SU-DHL-6 (cell line): ENCODE data around the gene GOLGB1.

Source experiments
- CTCF ChIP-seq: fragments of 200-600 bp; sonication (generic); IDR thresholded peaks from one replicate; pipeline ENCODE4 v1.5.1; 2017; ENCODE audit warnings: antibody characterized with exemption, mild to moderate bottlenecking, low read length, moderate library complexity; ENCODE audit not compliant: insufficient read depth, poor library complexity, severe bottlenecking
- EZH2phosphoT487 ChIP-seq: fragments of 200-600 bp; sonication (generic), shearing (Covaris generic); conservative IDR thresholded peaks from 2 replicates; pipeline ENCODE4 v1.6.1; 2018; ENCODE audit warnings: mild to moderate bottlenecking, antibody characterized with exemption, low read length, moderate library complexity, mixed read lengths

GRCh38 chr3:121661376-121661775 is 88.2 kb downstream of the GOLGB1 start:
- TF ChIP-seq CTCF (no peak), EZH2phosphoT487 (no peak)
